Naive B cell (primary cell): Measurements from ENCODE around the gene FOXB2. TPM values are rescaled to one million over a fixed set of nuclear protein-coding genes. Genes with fewer than 3 reads are reported as not detected.
A peak's percentile ranks its signal among the peaks of the same experiment; 100 is the strongest.

Source experiments
- ATAC-seq, 2 donors: fragments of 150-1000 bp; cut with Tn5 transposase; 2 replicates each; pipeline ENCODE4 v1.10.0; 2021; ENCODE audit warnings: low read depth in 2 of 2, mild to moderate bottlenecking in 2 of 2, moderate library complexity in 2 of 2
- DNase-seq: peaks from one replicate; pipeline ENCODE4 v3.0.0; 2022
- H3K27ac Mint-ChIP-seq, 6 donors: one replicate each; pipeline ENCODE4 v1.8.0; 2020 to 2022; ENCODE audit warnings: mild to moderate bottlenecking in 6 of 6, mixed read lengths in 6 of 6, moderate library complexity in 5 of 6, inconsistent platforms in 2 of 6
- H3K27me3 Mint-ChIP-seq, 3 donors: one replicate each; pipeline ENCODE4 v1.8.0; 2021 to 2022; ENCODE audit warnings: mixed read lengths in 3 of 3, mild to moderate bottlenecking in 1 of 3
- H3K36me3 Mint-ChIP-seq, 2 donors: one replicate each; pipeline ENCODE4 v1.8.0; 2020 to 2022; ENCODE audit warnings: mixed read lengths in 2 of 2, inconsistent platforms in 1 of 2, mild to moderate bottlenecking in 1 of 2
- H3K4me1 Mint-ChIP-seq, 3 donors: one replicate each; pipeline ENCODE4 v1.8.0; 2020 to 2022; ENCODE audit warnings: mixed read lengths in 3 of 3, inconsistent platforms in 1 of 3, mild to moderate bottlenecking in 1 of 3, moderate library complexity in 1 of 3
- H3K4me3 Mint-ChIP-seq, 8 donors: one replicate each; pipeline ENCODE4 v1.8.0; 2020 to 2022; ENCODE audit warnings: mild to moderate bottlenecking in 8 of 8, mixed read lengths in 8 of 8, moderate library complexity in 8 of 8, inconsistent platforms in 2 of 8
- H3K9me3 Mint-ChIP-seq, 7 donors: one replicate each; pipeline ENCODE4 v1.8.0; 2020 to 2022; ENCODE audit warnings: mixed read lengths in 7 of 7, mild to moderate bottlenecking in 5 of 7, inconsistent platforms in 2 of 7, moderate library complexity in 1 of 7
- polyA plus RNA-seq, 6 donors: library from polyadenylated mRNA; unstranded; fragments of 300-500 nt; fragmentation: Illumina TruSeq; gene quantifications; one replicate each; pipeline ENCODE4 v1.2.3, GENCODE V29; 2021; ENCODE audit warnings: low read depth in 6 of 6

The FOXB2 gene
- polyA plus RNA-seq, 6 donors from 2014 or later = not detected

DNA sequence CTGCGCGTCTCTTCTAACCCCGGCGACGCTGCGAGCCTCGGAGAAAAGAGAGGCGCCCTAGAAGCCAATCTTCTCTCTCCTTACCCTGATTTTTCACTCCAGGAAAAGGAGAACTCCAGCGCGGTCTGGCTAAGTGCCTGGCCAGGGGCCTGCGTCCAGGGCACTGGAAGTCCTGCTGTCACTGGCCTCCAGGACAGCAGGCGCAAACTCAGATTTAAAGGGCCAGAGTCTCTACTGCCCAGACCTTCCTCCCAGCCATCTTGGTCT is 553 bp upstream of the FOXB2 start:
- peaks cover 52 to 86% (median 79%) of the 10 kb centered on the region in 3 donors for H3K27me3 Mint-ChIP-seq
- H3K27ac Mint-ChIP-seq = peak overlapping the region in 2 of 6 donors; percentile 51 to 73
- peaks cover 0 to 23% (median 12%) of the 10 kb centered on the region in 7 donors for H3K9me3 Mint-ChIP-seq
- H3K4me1 Mint-ChIP-seq = peaks cover 28 to 36% (median 33%) of the 10 kb centered on the region in 3 donors
- H3K36me3 Mint-ChIP-seq = peaks cover 4 to 16% of the 10 kb centered on the region in 2 donors
- ATAC-seq = no peak
- DNase-seq = no peak
- peak overlapping the region in 5 of 8 donors; percentile 37 to 68 (median 64) for H3K4me3 Mint-ChIP-seq

DNA sequence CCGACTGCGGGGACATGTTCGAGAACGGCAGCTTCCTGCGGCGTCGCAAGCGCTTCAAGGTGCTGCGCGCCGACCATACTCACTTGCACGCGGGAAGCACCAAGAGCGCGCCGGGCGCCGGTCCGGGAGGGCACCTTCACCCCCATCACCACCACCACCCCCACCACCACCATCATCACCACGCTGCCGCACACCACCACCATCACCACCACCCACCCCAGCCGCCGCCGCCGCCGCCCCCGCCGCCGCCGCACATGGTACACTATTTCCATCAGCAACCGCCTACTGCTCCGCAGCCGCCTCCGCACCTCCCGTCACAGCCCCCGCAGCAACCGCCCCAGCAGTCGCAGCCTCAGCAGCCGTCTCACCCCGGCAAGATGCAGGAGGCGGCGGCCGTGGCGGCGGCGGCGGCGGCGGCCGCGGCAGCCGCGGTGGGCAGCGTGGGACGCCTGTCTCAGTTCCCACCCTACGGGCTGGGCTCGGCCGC is 514 bp downstream of the FOXB2 start:
- H3K27me3 Mint-ChIP-seq = peaks cover 53 to 90% (median 79%) of the 10 kb centered on the region in 3 donors
- peak overlapping the region in 7 of 8 donors; percentile 2 to 81 (median 48) for H3K4me3 Mint-ChIP-seq
- H3K36me3 Mint-ChIP-seq = peaks cover 4 to 17% of the 10 kb centered on the region in 2 donors
- H3K27ac Mint-ChIP-seq = peak overlapping the region in 1 of 6 donors; percentile 73
- peaks cover 28 to 36% (median 33%) of the 10 kb centered on the region in 3 donors for H3K4me1 Mint-ChIP-seq
- ATAC-seq (no peak), DNase-seq (no peak)
- H3K9me3 Mint-ChIP-seq = peaks cover 0 to 20% (median 12%) of the 10 kb centered on the region in 7 donors

DNA sequence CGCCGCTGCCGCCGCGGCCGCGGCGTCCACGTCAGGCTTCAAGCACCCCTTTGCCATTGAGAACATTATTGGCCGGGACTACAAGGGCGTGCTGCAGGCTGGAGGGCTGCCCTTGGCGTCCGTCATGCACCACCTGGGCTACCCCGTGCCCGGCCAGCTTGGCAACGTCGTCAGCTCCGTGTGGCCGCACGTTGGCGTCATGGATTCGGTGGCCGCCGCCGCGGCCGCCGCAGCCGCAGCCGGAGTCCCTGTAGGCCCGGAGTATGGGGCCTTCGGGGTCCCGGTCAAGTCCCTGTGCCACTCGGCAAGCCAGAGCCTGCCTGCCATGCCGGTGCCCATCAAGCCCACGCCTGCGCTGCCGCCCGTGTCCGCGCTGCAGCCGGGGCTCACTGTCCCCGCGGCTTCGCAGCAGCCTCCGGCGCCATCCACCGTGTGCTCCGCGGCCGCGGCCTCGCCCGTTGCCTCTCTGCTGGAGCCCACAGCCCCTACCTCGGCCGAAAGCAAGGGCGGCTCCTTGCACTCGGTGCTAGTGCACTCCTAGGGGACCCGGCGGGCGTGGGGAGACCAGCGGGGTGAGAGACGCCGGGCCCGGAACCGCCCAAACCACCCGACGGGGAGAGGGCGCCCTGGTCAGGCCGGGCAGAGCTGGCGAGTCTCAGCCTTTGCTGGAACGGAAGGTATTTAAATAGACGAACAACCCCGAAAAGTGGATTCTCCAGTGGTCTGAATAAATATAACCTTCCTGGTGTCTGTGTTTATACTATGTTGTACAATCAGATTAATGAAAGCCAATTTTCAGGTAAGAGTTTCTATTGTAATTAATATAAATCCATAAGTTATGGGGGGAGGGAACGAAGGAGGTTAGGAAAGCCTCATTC is 1.2 kb downstream of the FOXB2 start:
- peak overlapping the region in 1 of 6 donors; percentile 19 for H3K27ac Mint-ChIP-seq
- H3K9me3 Mint-ChIP-seq = peaks cover 0 to 20% (median 12%) of the 10 kb centered on the region in 7 donors
- peak overlapping the region; percentile 48 to 78 (median 62) for H3K4me3 Mint-ChIP-seq
- H3K27me3 Mint-ChIP-seq = peaks cover 57 to 90% (median 79%) of the 10 kb centered on the region in 3 donors
- ATAC-seq (no peak), DNase-seq (no peak)
- peaks cover 4 to 17% of the 10 kb centered on the region in 2 donors for H3K36me3 Mint-ChIP-seq
- peaks cover 28 to 36% (median 33%) of the 10 kb centered on the region in 3 donors for H3K4me1 Mint-ChIP-seq

DNA sequence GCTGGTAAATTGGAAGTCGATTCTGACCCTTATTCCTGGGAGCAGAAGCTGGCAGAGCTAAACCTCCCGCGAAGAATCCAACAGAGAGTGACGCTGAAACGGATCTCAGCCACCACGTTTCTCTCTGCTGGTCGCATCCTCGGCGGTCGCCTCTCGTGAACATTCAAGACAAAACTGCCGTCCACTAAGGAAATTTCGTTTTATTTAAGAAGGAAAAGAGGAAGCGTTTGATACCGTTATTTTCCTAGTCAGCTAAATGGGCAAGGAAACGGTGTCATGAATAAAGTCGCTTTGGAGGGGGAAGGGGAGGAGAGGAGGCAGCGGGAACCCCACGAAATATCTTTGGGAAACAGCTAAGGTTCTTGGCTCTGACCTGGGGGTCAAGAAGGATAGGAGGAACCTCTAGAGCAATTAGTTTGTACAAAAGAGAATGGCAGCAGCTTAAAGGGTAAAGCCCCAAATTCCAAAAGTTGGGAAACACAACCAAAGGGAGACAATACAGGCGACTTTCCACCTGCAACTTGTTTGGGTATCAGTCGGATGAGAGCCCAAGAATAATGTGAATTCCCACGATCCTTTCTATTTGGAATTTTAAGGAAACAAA is 1.9 kb downstream of the FOXB2 start:
- Mint-ChIP-seq H3K27me3 (peaks cover 62 to 94% (median 83%) of the 10 kb centered on the region in 3 donors), H3K9me3 (peaks cover 0 to 23% (median 12%) of the 10 kb centered on the region in 7 donors), H3K27ac (peak overlapping the region in 3 of 6 donors; percentile 19 to 88 (median 24)), H3K4me3 (peak overlapping the region; percentile 48 to 79 (median 62)), H3K36me3 (peaks cover 4 to 17% of the 10 kb centered on the region in 2 donors), H3K4me1 (peaks cover 28 to 36% (median 33%) of the 10 kb centered on the region in 3 donors)
- ATAC-seq = no peak
- DNase-seq = no peak

DNA sequence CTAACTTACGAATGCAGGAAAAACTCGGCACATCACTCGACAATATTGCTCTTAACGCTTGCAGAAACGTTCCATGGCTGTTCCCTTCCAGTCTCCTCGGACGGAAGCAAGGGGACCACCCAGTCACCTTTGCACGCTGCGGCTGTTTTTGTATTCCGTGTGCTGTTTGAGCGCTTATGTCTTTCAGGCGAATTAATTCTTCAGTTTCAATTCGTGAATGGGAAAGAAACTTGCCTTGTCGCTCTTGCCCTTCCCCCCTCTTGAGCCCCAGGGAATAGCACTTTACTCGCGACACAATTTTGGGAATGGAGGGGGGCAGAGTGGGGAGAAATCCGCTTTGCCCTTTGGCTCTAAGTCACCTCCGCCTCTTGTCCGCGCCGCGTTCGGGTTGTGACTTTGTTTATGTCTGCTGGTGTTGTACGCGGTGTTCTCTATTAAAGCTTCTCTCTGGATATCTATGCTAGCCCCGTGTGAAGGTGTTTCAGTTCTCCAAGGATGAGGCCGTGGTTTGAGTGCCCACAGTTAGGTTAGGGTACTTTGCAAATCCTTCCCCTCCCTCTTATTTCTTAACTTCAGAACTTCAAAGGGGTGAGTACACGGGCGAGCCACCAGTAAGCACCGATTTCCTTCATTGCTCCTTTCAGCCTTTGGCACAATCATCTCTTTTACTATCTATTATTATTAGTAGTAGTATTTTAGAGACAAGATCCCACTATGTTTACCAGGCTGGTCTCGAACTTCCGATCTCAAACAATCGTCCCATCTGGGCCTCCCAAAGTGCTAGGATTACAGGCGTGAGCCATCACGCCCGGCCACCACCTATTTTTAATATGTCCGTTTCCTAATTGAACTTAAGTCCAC is 2.7 kb downstream of the FOXB2 start:
- DNase-seq (no peak), ATAC-seq (no peak)
- Mint-ChIP-seq H3K4me3 (peak overlapping the region; percentile 16 to 79 (median 64)), H3K9me3 (peaks cover 0 to 21% (median 12%) of the 10 kb centered on the region in 7 donors), H3K36me3 (peaks cover 4 to 17% of the 10 kb centered on the region in 2 donors), H3K27me3 (peaks cover 57 to 88% (median 79%) of the 10 kb centered on the region in 3 donors), H3K27ac (peak overlapping the region in 4 of 6 donors; percentile 0 to 88 (median 44)), H3K4me1 (peaks cover 28 to 36% (median 33%) of the 10 kb centered on the region in 3 donors)

DNA sequence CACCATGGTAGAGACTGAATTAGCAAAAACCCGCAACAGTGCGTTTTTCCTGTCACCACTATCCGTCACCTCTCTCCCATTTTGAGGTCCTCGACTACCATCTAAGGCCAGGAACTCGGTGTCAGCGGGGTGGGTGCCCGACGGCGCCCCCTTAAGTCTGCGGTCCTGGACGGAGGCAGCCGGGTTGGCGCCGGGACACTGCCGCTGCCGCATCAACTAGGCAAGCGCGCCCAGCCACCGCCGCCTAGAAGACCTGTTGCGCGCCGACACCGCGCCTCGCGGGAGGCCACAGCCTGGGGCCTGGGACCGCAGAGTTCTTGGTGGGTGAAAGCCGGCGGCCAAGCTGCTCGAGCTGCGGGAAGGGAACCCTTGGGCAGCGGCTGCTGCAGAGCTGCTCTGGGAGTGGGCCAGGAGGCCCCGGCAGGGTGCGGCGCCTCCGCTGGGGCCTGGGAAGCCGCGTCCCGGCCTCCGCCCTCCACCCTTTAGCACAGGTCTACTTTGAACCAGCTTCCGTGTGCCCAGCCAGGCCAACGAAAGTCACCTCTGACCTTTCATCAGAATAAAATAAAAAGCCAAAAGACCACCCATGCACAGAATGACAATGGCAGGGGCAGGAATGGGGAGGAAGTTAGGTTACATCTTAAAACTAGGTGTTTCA is 3.5 kb downstream of the FOXB2 start:
- Mint-ChIP-seq H3K27me3 (peaks cover 50 to 82% (median 71%) of the 10 kb centered on the region in 3 donors), H3K27ac (peak overlapping the region in 2 of 6 donors; percentile 56 to 63), H3K9me3 (peaks cover 0 to 18% (median 10%) of the 10 kb centered on the region in 7 donors), H3K4me3 (peak overlapping the region in 6 of 8 donors; percentile 46 to 79 (median 62)), H3K36me3 (peaks cover 4 to 11% of the 10 kb centered on the region in 2 donors), H3K4me1 (peaks cover 24 to 32% (median 31%) of the 10 kb centered on the region in 3 donors)
- ATAC-seq (no peak), DNase-seq (no peak)

DNA sequence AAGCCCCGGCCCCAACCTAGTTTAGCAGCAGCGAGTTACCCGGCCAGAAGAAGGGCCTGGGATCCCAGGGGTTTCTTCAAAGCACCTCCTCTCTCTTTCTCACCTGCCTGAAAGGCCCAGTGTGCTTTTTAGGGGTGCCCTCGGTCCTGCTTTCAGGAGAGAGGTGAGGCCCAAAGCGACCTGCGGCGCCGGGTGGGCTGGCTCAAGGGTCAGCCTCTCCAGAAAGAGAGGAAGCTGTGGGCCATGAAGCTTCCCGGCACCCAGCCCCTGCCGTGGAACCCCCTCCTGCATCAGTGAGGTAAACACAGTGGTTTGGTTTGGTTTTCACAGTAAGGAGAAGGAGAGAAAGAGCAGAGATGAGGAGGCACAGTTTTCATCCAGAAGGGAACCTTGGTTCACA is 4.3 kb downstream of the FOXB2 start:
- peaks cover 0 to 5% of the 10 kb centered on the region in 2 donors for H3K36me3 Mint-ChIP-seq
- no peak for DNase-seq
- H3K4me3 Mint-ChIP-seq = no peak overlapping the region
- H3K4me1 Mint-ChIP-seq = peaks cover 20 to 30% (median 28%) of the 10 kb centered on the region in 3 donors
- no peak for ATAC-seq
- no peak overlapping the region for H3K27ac Mint-ChIP-seq
- peaks cover 55 to 82% (median 73%) of the 10 kb centered on the region in 3 donors for H3K27me3 Mint-ChIP-seq
- H3K9me3 Mint-ChIP-seq = peaks cover 0 to 19% (median 10%) of the 10 kb centered on the region in 7 donors

DNA sequence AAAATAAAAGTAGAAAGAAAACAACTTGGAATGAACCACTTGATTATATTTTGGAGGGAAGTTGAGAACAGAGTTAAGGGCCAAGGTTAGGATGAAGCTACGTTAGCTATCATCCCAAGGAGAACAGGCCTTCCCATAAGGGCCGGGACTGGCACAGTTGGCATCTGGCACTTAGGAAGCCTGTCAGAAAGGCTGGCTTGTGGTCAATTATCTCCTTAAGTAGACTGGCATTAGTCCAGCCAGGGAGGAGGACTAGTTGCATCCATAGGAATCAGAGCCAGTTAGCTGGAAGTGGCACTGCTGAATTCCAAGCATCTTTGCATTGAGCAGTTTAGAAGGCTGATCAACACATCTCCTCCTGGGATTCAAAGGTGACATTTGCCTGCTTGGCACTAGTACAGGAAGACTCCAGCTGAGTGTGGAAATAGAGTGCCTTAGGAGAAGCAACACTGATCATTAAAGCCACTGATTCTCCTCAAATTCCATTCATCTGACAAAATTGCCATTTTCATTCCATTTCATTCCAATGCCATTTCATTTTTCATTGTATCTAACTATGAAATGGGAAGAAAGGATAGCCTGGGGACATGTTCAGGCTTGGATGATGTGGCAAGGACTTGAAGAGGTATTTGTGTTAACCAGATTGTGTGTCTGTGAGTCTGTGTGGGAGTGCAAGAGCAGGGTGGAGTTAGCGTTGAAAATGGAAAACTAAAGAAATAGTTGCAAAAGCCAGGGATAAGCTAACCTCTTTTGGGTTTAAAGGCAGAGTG is 5.5 kb downstream of the FOXB2 start:
- Mint-ChIP-seq H3K9me3 (peaks cover 0 to 19% (median 10%) of the 10 kb centered on the region in 7 donors), H3K4me1 (peaks cover 14 to 20% (median 16%) of the 10 kb centered on the region in 3 donors), H3K27me3 (peaks cover 55 to 70% (median 63%) of the 10 kb centered on the region in 3 donors), H3K4me3 (no peak overlapping the region), H3K36me3 (peaks cover 0 to 5% of the 10 kb centered on the region in 2 donors), H3K27ac (no peak overlapping the region)
- DNase-seq = no peak
- no peak for ATAC-seq

DNA sequence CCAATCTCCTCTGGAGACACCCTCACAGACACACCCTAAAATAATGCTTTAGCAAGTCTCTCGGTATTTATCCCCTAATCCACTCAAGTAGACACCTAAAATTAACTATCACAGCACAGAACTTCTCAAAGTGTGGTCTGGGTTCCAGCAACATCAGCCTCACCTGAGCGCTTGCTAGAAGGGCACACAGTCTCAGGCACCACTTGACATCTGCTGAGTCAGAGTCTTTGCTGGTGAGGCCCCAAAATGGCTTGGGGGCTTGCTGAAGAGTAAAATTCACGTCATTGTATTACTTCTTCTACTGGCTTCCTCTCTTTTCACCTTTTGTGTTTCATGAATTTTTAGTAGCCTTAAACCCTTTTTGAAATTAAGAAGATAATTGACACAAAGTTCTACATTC is 9.0 kb downstream of the FOXB2 start:
- Mint-ChIP-seq H3K27ac (no peak overlapping the region), H3K9me3 (peaks cover 0 to 7% (median 0%) of the 10 kb centered on the region in 7 donors), H3K27me3 (peaks cover 47 to 63% (median 53%) of the 10 kb centered on the region in 3 donors), H3K36me3 (peaks cover 0 to 5% of the 10 kb centered on the region in 2 donors), H3K4me3 (no peak overlapping the region), H3K4me1 (no peaks in the 10 kb centered on the region)
- no peak for ATAC-seq
- no peak for DNase-seq

DNA sequence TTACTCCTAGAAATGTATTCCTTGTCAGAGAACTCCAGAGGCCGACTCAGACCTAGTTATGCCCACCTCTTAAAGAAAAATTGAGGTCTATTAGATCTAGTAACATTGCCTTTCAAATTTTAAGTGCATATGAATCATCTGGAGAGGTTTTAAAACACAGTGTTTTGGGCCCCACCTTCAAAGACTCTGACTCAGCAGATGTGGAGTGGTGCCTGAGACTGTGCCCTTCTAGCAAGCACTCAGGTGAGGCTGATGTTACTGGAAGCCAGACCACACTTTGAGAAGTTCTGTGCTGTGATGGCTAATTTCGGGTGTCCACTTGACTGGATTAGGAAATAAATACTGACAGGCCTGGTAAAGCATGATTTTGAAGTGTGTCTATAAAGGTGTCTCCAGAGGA is 10.6 kb downstream of the FOXB2 start:
- no peaks in the 10 kb centered on the region for H3K4me1 Mint-ChIP-seq
- no peak overlapping the region for H3K4me3 Mint-ChIP-seq
- no peak overlapping the region for H3K27ac Mint-ChIP-seq
- H3K27me3 Mint-ChIP-seq = peaks cover 32 to 53% (median 47%) of the 10 kb centered on the region in 3 donors
- DNase-seq (no peak), ATAC-seq (no peak)
- no peaks in the 10 kb centered on the region for H3K36me3 Mint-ChIP-seq
- H3K9me3 Mint-ChIP-seq = peaks cover 0 to 7% (median 0%) of the 10 kb centered on the region in 7 donors

DNA sequence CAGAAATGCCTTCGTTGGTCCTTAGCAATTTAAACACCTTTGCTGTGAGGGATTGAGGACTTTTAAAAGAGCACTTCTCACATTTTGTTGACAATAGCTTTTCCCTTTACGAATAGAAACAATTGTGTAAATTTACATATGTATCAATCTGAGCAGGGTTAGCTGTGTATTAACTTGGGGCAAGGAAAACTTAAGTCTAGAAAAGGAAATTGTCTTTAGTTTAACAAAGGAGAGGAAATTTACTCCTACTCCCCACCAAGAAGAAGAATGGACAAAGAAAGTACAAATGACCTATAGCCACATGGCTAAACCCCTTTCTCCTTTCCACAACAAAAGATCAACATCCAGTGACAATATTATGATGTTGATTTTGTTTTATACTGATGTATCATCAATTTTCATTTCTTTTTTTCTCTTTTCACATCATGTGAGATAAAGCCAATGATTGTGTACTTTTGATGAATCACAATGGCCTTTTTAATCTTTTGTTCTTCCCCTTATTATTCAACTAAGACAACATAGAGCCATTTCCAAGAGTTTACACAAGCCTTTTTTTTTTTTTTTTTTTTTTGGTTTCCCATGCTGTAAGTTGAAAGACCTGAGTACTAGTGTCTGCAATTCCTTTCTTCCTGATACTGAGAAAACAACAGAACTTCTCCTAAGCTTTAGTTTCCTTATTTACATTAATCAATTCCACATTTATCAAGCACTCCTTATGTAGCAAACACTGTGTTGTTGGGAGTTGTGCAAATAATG is 19.0 kb downstream of the FOXB2 start:
- peaks cover 0 to 7% (median 4%) of the 10 kb centered on the region in 7 donors for H3K9me3 Mint-ChIP-seq
- no peak overlapping the region for H3K27ac Mint-ChIP-seq
- H3K27me3 Mint-ChIP-seq = peaks cover 19 to 33% (median 29%) of the 10 kb centered on the region in 3 donors
- DNase-seq = no peak
- no peak overlapping the region for H3K4me3 Mint-ChIP-seq
- no peaks in the 10 kb centered on the region for H3K4me1 Mint-ChIP-seq
- no peaks in the 10 kb centered on the region for H3K36me3 Mint-ChIP-seq
- no peak for ATAC-seq
